Lower lobe of right lung (tissue), 2 donors: ENCODE measurements around the gene GKN2. TPM values are rescaled to one million over a fixed set of nuclear protein-coding genes. Genes with fewer than 3 reads are reported as not detected.

Source experiments
- ATAC-seq, 2 donors: fragments of 200-7000 bp; cut with Tn5 transposase; one replicate each; pipeline ENCODE4 v1.9.1; 2020 to 2022; ENCODE audit warnings: mild to moderate bottlenecking in 2 of 2, moderate library complexity in 2 of 2
- DNase-seq: peaks from one replicate; pipeline ENCODE4 v3.0.0-alpha.2; 2020
- H3K27ac ChIP-seq: fragments of 200-600 bp; one replicate; pipeline ENCODE4 v1.8.0; 2022
- H3K27me3 ChIP-seq: fragments of 200-600 bp; one replicate; pipeline ENCODE4 v1.8.0; 2022; ENCODE audit warnings: low read depth
- H3K36me3 ChIP-seq: fragments of 200-600 bp; one replicate; pipeline ENCODE4 v1.8.0; 2022; ENCODE audit warnings: mild to moderate bottlenecking
- H3K4me1 ChIP-seq: fragments of 200-600 bp; one replicate; pipeline ENCODE4 v1.8.0; 2022
- H3K4me3 ChIP-seq: fragments of 200-600 bp; one replicate; pipeline ENCODE4 v1.8.0; 2022; ENCODE audit warnings: mild to moderate bottlenecking
- H3K9me3 ChIP-seq: fragments of 200-600 bp; one replicate; pipeline ENCODE4 v1.8.0; 2022
- intact Hi-C: fragments of 100-400 bp; cut with DNase I; formaldehyde crosslinking; loops from one replicate; pipeline ENCODE4 v1.11.0; 2022
- total RNA-seq: library from RNA; stranded (reverse); fragmentation: NEBNext Ultra II Directional; extraction: Animal tissue kit (Norgen Biotek cat#: 25700); gene quantifications from one replicate; pipeline ENCODE4 v1.2.1, GENCODE V29; 2021
- TF ChIP-seq, protein P1 (sequence below): fragments of 200-600 bp; IDR thresholded peaks from one replicate; pipeline ENCODE4 v1.8.0; 2022; ENCODE audit warnings: antibody characterized with exemption, mild to moderate bottlenecking
- donor health status: DM: no; HTN: yes; CAD: no; lungs with severe emphysema.

The GKN2 gene
- total RNA-seq, 1 donor from 2014 or later, result 53.3 TPM

DNA sequence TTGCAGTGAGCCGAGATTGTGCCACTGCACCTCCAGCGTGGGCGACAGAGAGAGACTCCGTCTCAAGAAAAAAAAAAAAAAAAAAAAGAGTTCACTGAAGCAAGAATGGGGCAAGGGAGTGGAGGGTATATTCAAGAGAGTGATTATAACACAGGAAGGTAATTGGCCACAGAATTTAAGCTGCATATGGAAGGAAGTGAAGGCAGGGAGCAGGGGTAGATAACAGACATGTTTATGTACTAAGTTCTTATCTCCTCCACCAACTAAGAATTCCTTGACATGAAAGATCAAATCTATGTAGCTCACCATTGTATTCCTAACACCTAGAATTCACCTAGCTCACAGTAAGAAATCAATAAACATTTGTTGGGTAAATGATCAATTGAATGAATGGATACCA is 37.3 kb downstream of the GKN2 start:
- intact Hi-C loops, result no loop called here
- no peak overlapping the region for H3K27ac ChIP-seq
- no peak overlapping the region for H3K4me3 ChIP-seq
- ATAC-seq (no peak), DNase-seq (no peak)
- no peaks in the 10 kb centered on the region for H3K27me3 ChIP-seq
- no peaks in the 10 kb centered on the region for H3K9me3 ChIP-seq
- no peaks in the 10 kb centered on the region for H3K4me1 ChIP-seq
- H3K36me3 ChIP-seq, result no peaks in the 10 kb centered on the region
- TF ChIP-seq, protein P1, sequence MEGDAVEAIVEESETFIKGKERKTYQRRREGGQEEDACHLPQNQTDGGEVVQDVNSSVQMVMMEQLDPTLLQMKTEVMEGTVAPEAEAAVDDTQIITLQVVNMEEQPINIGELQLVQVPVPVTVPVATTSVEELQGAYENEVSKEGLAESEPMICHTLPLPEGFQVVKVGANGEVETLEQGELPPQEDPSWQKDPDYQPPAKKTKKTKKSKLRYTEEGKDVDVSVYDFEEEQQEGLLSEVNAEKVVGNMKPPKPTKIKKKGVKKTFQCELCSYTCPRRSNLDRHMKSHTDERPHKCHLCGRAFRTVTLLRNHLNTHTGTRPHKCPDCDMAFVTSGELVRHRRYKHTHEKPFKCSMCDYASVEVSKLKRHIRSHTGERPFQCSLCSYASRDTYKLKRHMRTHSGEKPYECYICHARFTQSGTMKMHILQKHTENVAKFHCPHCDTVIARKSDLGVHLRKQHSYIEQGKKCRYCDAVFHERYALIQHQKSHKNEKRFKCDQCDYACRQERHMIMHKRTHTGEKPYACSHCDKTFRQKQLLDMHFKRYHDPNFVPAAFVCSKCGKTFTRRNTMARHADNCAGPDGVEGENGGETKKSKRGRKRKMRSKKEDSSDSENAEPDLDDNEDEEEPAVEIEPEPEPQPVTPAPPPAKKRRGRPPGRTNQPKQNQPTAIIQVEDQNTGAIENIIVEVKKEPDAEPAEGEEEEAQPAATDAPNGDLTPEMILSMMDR, result no peak

- no peaks in the 10 kb centered on the region for H3K9me3 ChIP-seq
- no peak overlapping the region for H3K27ac ChIP-seq
- ATAC-seq (no peak), DNase-seq (no peak)
- peaks cover 14% of the 10 kb centered on the region for H3K4me1 ChIP-seq
- no peaks in the 10 kb centered on the region for H3K27me3 ChIP-seq
- no peak overlapping the region for H3K4me3 ChIP-seq
- no peaks in the 10 kb centered on the region for H3K36me3 ChIP-seq
- intact Hi-C loops, result no loop called here
- TF ChIP-seq, protein P1, result no peak
Observed at GRCh38 chr2:68913359-68913758, 39.3 kb downstream of the GKN2 start.

DNA sequence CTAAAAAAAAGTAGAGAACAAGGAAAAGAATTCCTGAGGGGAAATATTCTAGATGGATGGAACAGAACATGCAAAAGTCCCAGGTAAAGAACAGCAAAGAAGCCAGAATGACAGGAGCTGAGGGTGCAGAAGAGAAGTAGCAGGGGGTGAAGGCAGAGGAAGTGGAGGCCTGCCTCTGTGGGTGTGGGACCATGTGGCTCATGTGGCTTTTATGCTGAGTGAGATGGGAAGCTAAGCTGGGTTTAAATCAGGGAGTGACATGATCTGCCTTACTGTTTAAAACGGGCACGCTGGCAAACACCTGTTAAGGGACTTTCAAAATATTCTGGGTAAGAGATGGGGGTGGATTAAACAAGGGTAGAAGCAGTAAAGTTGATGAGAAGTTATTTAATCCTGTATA is 40.0 kb downstream of the GKN2 start:
- H3K4me3 ChIP-seq, result no peak overlapping the region
- TF ChIP-seq, protein P1, result no peak
- no peaks in the 10 kb centered on the region for H3K27me3 ChIP-seq
- peaks cover 19% of the 10 kb centered on the region for H3K4me1 ChIP-seq
- no peaks in the 10 kb centered on the region for H3K36me3 ChIP-seq
- no peaks in the 10 kb centered on the region for H3K9me3 ChIP-seq
- DNase-seq (no peak), ATAC-seq (peak in 1 of 2 donors; percentile 36)
- H3K27ac ChIP-seq, result no peak overlapping the region
- intact Hi-C loops, result no loop called here

DNA sequence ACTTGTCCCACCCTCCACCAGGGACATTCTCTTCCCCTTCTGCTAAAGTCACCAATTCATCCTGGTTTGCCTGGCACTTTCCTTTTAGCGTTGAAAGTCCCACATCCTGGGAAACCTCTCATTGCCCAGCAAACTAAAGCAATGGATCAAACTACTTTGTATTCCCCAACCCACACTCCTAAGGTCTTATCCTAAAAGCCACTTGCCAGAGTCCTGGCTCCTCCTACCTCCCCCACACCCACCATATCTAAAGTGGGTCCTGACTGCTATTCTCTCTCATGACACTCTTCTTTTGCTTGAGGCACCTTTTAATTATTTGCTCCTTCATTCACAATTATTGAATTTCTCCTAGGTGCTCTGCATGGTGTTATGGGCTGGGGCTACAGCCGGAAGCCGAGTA is 40.6 kb downstream of the GKN2 start:
- intact Hi-C loops, result no loop called here
- no peak overlapping the region for H3K4me3 ChIP-seq
- no peak for ATAC-seq

GRCh38 chr2:68911709-68912108 is 41.0 kb downstream of the GKN2 start:
- Histone ChIP-seq H3K9me3 (no peaks in the 10 kb centered on the region), H3K4me1 (peaks cover 19% of the 10 kb centered on the region), H3K27me3 (no peaks in the 10 kb centered on the region), H3K27ac (no peak overlapping the region), H3K4me3 (no peak overlapping the region), H3K36me3 (no peaks in the 10 kb centered on the region)
- intact Hi-C loops, result no loop called here
- ATAC-seq (no peak), DNase-seq (no peak)
- TF ChIP-seq, protein P1, result no peak

More for the DNA sequence above, 40.6 kb downstream of the GKN2 start:
- DNase-seq, result no peak
- no peak overlapping the region for H3K27ac ChIP-seq
- H3K4me1 ChIP-seq, result peaks cover 19% of the 10 kb centered on the region
- TF ChIP-seq, protein P1, result no peak
- H3K9me3 ChIP-seq, result no peaks in the 10 kb centered on the region
- no peaks in the 10 kb centered on the region for H3K36me3 ChIP-seq
- H3K27me3 ChIP-seq, result no peaks in the 10 kb centered on the region

DNA sequence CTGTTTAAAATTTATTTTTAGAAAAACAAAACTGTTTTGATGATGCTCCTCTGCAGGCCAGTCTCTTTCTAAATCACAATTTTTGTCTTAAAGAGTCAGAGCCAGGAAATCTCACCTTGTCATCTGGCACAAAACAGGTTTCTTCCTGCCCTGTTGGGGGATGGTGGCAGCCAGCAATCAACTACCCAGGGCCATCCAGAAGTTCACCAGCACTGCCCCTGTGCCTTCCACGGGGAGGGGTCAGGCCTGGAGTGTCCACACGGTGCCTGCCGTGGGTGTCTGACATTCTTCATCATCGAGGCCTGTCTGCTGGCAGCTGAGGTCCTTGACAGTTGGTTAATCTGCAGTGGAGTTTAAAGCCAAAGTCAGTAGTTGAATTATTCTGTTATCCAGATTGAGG is 41.4 kb downstream of the GKN2 start:
- no peak overlapping the region for H3K27ac ChIP-seq
- no peak for ATAC-seq
- no peak overlapping the region for H3K4me3 ChIP-seq
- intact Hi-C loops, result no loop called here
- no peaks in the 10 kb centered on the region for H3K36me3 ChIP-seq
- DNase-seq, result no peak
- H3K9me3 ChIP-seq, result no peaks in the 10 kb centered on the region
- H3K4me1 ChIP-seq, result peaks cover 19% of the 10 kb centered on the region
- H3K27me3 ChIP-seq, result no peaks in the 10 kb centered on the region
- TF ChIP-seq, protein P1, result no peak
